Effector CD8-positive, alpha-beta T cell (primary cell): ENCODE results near the gene COX7B2.

Source experiments
- DNase-seq: peaks from one replicate; lab custom pipeline; 2025; lab: John Stamatoyannopoulos, UW

COX7B2 gene

GRCh38 chr4:46715468-46715867 is 193.6 kb downstream of the COX7B2 start:
- DNase-seq = no peak

GRCh38 chr4:46698891-46699290 is 210.2 kb downstream of the COX7B2 start:
- DNase-seq = no peak
